K562 (cell line): ENCODE measurements around the gene CDK9. TPM values are rescaled to one million over a fixed set of nuclear protein-coding genes. Genes with fewer than 3 reads are reported as not detected.
A peak's percentile ranks its signal among the peaks of the same experiment; 100 is the strongest.

Experiments
- ATF3 ChIP-seq, 2 experiments: fragments of 450-650 bp in 1 of 2; sonication (generic) in 1 of 2; formaldehyde crosslinking in 1 of 2; IDR thresholded peaks in 1 of 2; conservative IDR thresholded peaks in 1 of 2; 2 replicates each; pipeline versions ENCODE4 v1.6.1 to v1.8.1; 2016 to 2023; ENCODE audit warnings: mild to moderate bottlenecking in 2 of 2, moderate library complexity in 2 of 2, inconsistent platforms in 1 of 2, missing genetic modification reagents in 1 of 2
- CHD7 ChIP-seq: fragments of 200-600 bp; sonication (generic); IDR thresholded peaks from one replicate; pipeline ENCODE4 v1.6.1; 2012; ENCODE audit warnings: mild to moderate bottlenecking, low read depth, low read length, inconsistent platforms
- GATAD2B ChIP-seq: fragments of 450-650 bp; IDR thresholded peaks from 2 replicates; pipeline ENCODE4 v1.6.1; 2017; ENCODE audit warnings: mild to moderate bottlenecking, borderline replicate concordance
- HDAC6 ChIP-seq: IDR thresholded peaks from 2 replicates; pipeline ENCODE4 v1.6.1; 2012; ENCODE audit warnings: low read depth, mild to moderate bottlenecking, control low read depth, inconsistent platforms, low read length, moderate library complexity
- MYBL2 ChIP-seq, 2 experiments: fragments of 450-650 bp in 1 of 2; sonication (generic) in 1 of 2; formaldehyde crosslinking in 1 of 2; IDR thresholded peaks; 2 replicates each; pipeline versions ENCODE4 v1.6.1 to v1.8.1; 2017 to 2022; ENCODE audit warnings: borderline replicate concordance in 1 of 2, inconsistent platforms in 1 of 2, low read depth in 1 of 2, mild to moderate bottlenecking in 1 of 2, missing genetic modification reagents in 1 of 2, moderate library complexity in 1 of 2
- NBN ChIP-seq: fragments of 450-650 bp; IDR thresholded peaks from 2 replicates; pipeline ENCODE4 v1.6.1; 2016; ENCODE audit warnings: low read depth, mild to moderate bottlenecking
- NFRKB ChIP-seq: fragments of 450-650 bp; IDR thresholded peaks from 2 replicates; pipeline ENCODE4 v1.6.1; 2016; ENCODE audit warnings: low read depth
- YY1 ChIP-seq, 3 experiments: IDR thresholded peaks; 2 replicates each; pipeline ENCODE4 v1.6.1; 2011; ENCODE audit warnings: low read length in 2 of 3, mild to moderate bottlenecking in 2 of 3, moderate library complexity in 2 of 3, borderline replicate concordance in 1 of 3, control low read depth in 1 of 3, low read depth in 1 of 3; ENCODE audit not compliant: insufficient read depth in 3 of 3, insufficient replicate concordance in 2 of 3, control insufficient read depth in 1 of 3, insufficient read length in 1 of 3; ENCODE audit errors: extremely low read depth in 1 of 3
- ZNF780A ChIP-seq: fragments of 250-450 bp; sonication (Bioruptor Pico); IDR thresholded peaks from 2 replicates; pipeline ENCODE4 v1.5.0; 2021; ENCODE audit warnings: mild to moderate bottlenecking
- ZZZ3 ChIP-seq: fragments of 450-650 bp; IDR thresholded peaks from 2 replicates; pipeline ENCODE4 v1.6.1; 2016; ENCODE audit warnings: antibody characterized with exemption, mild to moderate bottlenecking, moderate library complexity
- polyA plus RNA-seq, 8 experiments: library from polyadenylated mRNA; depleted of rRNA in 4 of 8; stranded (reverse) in 5 of 8; unstranded in 3 of 8; fragments of >200 nt; fragmentation: Nextera tagmentation in 2 of 8; fragmentation: Illumina TruSeq in 1 of 8; extraction: Ambion mirVana in 2 of 8; extraction: Trizol in 1 of 8; gene quantifications; 2 replicates each; pipeline versions ENCODE4 v1.2.1 to v1.2.3, GENCODE V29; 2011 to 2014; ENCODE audit warnings: inconsistent platforms in 1 of 8, missing spikeins in 1 of 8
- total RNA-seq, 7 experiments: library from RNA; depleted of rRNA in 6 of 7; stranded (reverse); fragments of >200 nt in 6 of 7; fragmentation: Illumina TruSeq in 2 of 7; extraction: Trizol in 2 of 7; gene quantifications; 2 replicates each; pipeline versions ENCODE4 v1.2.1 to v1.2.3, GENCODE V29; 2011 to 2021; ENCODE audit warnings: low replicate concordance in 1 of 7
- TF ChIP-seq, protein P1 (sequence below): sonication (generic); formaldehyde crosslinking; IDR thresholded peaks from 2 replicates; pipeline ENCODE4 v1.8.0; 2022; ENCODE audit warnings: missing genetic modification reagents, mild to moderate bottlenecking, moderate library complexity, borderline replicate concordance

CDK9 gene
- total and polyA plus RNA-seq, 9 of the 15 experiments (the other 6 are each of a cell fraction or from before 2014, with no cell fraction given) = 4.2 to 78.6 (median 33.0) TPM

- TF ChIP-seq CHD7 (no peak), NFRKB (no peak), ZZZ3 (no peak), MYBL2 (IDR thresholded peaks at IDR 0.05; ENCODE audit: low read depth) (no peak), MYBL2 (CRISPR knock-in tag; IDR thresholded peaks at IDR 0.05; ENCODE audit: borderline replicate concordance) (no peak), ATF3 (IDR thresholded peaks at IDR 0.05) (no peak), ATF3 (CRISPR knock-in tag; conservative IDR thresholded peaks at IDR 0.05) (no peak), HDAC6 (no peak), YY1 (IDR thresholded peaks at IDR 0.05; ENCODE audit: borderline replicate concordance in 1 of 3, control insufficient read depth in 1 of 3, extremely low read depth in 1 of 3, insufficient read depth in 3 of 3, insufficient read length in 1 of 3, insufficient replicate concordance in 2 of 3, low read depth in 1 of 3, low read length in 2 of 3) (peak in 2 of 3 experiments; percentile 6 to 43), GATAD2B (no peak), NBN (no peak), ZNF780A (no peak)
- TF ChIP-seq, protein P1, sequence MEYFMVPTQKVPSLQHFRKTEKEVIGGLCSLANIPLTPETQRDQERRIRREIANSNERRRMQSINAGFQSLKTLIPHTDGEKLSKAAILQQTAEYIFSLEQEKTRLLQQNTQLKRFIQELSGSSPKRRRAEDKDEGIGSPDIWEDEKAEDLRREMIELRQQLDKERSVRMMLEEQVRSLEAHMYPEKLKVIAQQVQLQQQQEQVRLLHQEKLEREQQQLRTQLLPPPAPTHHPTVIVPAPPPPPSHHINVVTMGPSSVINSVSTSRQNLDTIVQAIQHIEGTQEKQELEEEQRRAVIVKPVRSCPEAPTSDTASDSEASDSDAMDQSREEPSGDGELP (CRISPR knock-in tag) = no peak
Observed at GRCh38 chr9:127802576-127803443, 17.0 kb downstream of the CDK9 start, which contains the start of gene FPGS (continued).
